Right lobe of liver (tissue), 4 donors: Measurements from ENCODE around the gene MAST4.

Experiments used
- CTCF ChIP-seq, 4 donors: fragments of 200-600 bp in 3 of 4; fragments of 450-650 bp in 1 of 4; IDR thresholded peaks; one replicate each; pipeline versions ENCODE4 v1.5.1 to v1.8.0; 2016 to 2022; ENCODE audit warnings: antibody characterized with exemption in 4 of 4, mild to moderate bottlenecking in 2 of 4
- POLR2A ChIP-seq: fragments of 450-650 bp; IDR thresholded peaks from one replicate; pipeline ENCODE4 v1.6.1; 2017; ENCODE audit warnings: antibody characterized with exemption, mild to moderate bottlenecking
- donor health status: DM: no; HTN: no; CAD: no.
- donor health status: DM: no; HTN: no; CAD: no.
- donor health status: DM: no; HTN: yes; CAD: no.

GRCh38 chr5:67031057-67031443 lies 434.9 kb downstream of the MAST4 start:
- TF ChIP-seq CTCF (IDR thresholded peaks at IDR 0.05) (no peak), POLR2A (no peak)
